Amniotic epithelial cell (primary cell): ENCODE data around the gene ARHGAP28.

Experiments
- DNase-seq: peaks from one replicate; pipeline ENCODE4 v3.0.0-alpha.2; 2010; ENCODE audit warnings: low read depth

Gene ARHGAP28

GRCh38 chr18:6729247-6730091 is at the start of gene ARHGAP28:
Gene ARHGAP28 (plus strand): TSS chr18:6729716. CDS start chr18:6729822, 106 bp downstream.
- DNase-seq: peak; percentile 69

- DNase-seq: no peak
These were observed 48.1 kb upstream of the ARHGAP28 start for GRCh38 chr18:6681331-6681875.

- no peak for DNase-seq
These were observed 46.9 kb upstream of the ARHGAP28 start for GRCh38 chr18:6682437-6683111.

GRCh38 chr18:6683112-6683876 is 46.2 kb upstream of the ARHGAP28 start:
- no peak for DNase-seq

- no peak for DNase-seq
These were observed 41.8 kb upstream of the ARHGAP28 start for GRCh38 chr18:6687676-6688075.

GRCh38 chr18:6708890-6709289 is 20.6 kb upstream of the ARHGAP28 start:
- no peak for DNase-seq

GRCh38 chr18:6711467-6711866 is 18.0 kb upstream of the ARHGAP28 start:
- no peak for DNase-seq

GRCh38 chr18:6712401-6712800 is 17.1 kb upstream of the ARHGAP28 start:
- no peak for DNase-seq

- peak; percentile 10 for DNase-seq
These were observed 15.5 kb upstream of the ARHGAP28 start for GRCh38 chr18:6714010-6714409.

GRCh38 chr18:6718267-6718666 is 11.2 kb upstream of the ARHGAP28 start:
- DNase-seq: no peak

GRCh38 chr18:6719098-6719846 is 10.2 kb upstream of the ARHGAP28 start:
- DNase-seq: no peak

GRCh38 chr18:6719910-6720683 is 9.4 kb upstream of the ARHGAP28 start:
- DNase-seq: no peak

- no peak for DNase-seq
These were observed 7.8 kb upstream of the ARHGAP28 start for GRCh38 chr18:6721755-6722154.

GRCh38 chr18:6722690-6723089 is 6.8 kb upstream of the ARHGAP28 start:
- DNase-seq: no peak

GRCh38 chr18:6724331-6724730 is 5.2 kb upstream of the ARHGAP28 start:
- DNase-seq: no peak

GRCh38 chr18:6728331-6728730 is 1.2 kb upstream of the ARHGAP28 start:
- DNase-seq: no peak

- DNase-seq: no peak
These were observed 688 bp upstream of the ARHGAP28 start for GRCh38 chr18:6728809-6729246.

GRCh38 chr18:6730416-6731221 is 1.1 kb downstream of the ARHGAP28 start:
- DNase-seq: no peak

- no peak for DNase-seq
These were observed 1.7 kb downstream of the ARHGAP28 start for GRCh38 chr18:6731222-6731596.

GRCh38 chr18:6732952-6733351 is 3.4 kb downstream of the ARHGAP28 start:
- no peak for DNase-seq
